Pulmonary artery endothelial cell (primary cell): ENCODE results near the gene TMEM132D. TPM values are rescaled to one million over a fixed set of nuclear protein-coding genes. Genes with fewer than 3 reads are reported as not detected.

Experiments used
- DNase-seq: peaks from one replicate; pipeline ENCODE4 v3.0.0-alpha.2; 2011; ENCODE audit warnings: low read depth, low spot score
- total RNA-seq: library from RNA; depleted of rRNA; stranded (reverse); fragments of >200 nt; gene quantifications from 2 replicates; pipeline ENCODE4 v1.2.3, GENCODE V29; 2014

The TMEM132D gene
- total RNA-seq, 1 donor from 2014 or later = not detected

GRCh38 chr12:129366656-129367055 lies 537.2 kb downstream of the TMEM132D start:
- DNase-seq = no peak

GRCh38 chr12:129363041-129363440 lies 540.8 kb downstream of the TMEM132D start:
- DNase-seq = no peak

- DNase-seq = no peak
Measured at GRCh38 chr12:129357233-129357632, 546.6 kb downstream of the TMEM132D start.

- no peak for DNase-seq
Measured at GRCh38 chr12:129351481-129351880, 552.3 kb downstream of the TMEM132D start.

GRCh38 chr12:129339336-129339735 lies 564.5 kb downstream of the TMEM132D start:
- DNase-seq = no peak

GRCh38 chr12:129337413-129337812 lies 566.4 kb downstream of the TMEM132D start:
- no peak for DNase-seq

GRCh38 chr12:129335773-129336172 lies 568.1 kb downstream of the TMEM132D start:
- DNase-seq = no peak

- no peak for DNase-seq
Measured at GRCh38 chr12:129332286-129332685, 571.5 kb downstream of the TMEM132D start.

- no peak for DNase-seq
Measured at GRCh38 chr12:129331356-129332085, 572.3 kb downstream of the TMEM132D start.

GRCh38 chr12:129328235-129328634 lies 575.6 kb downstream of the TMEM132D start:
- DNase-seq = no peak

GRCh38 chr12:129325566-129325965 lies 578.3 kb downstream of the TMEM132D start:
- DNase-seq = no peak

- DNase-seq = no peak
Measured at GRCh38 chr12:129312048-129312447, 591.8 kb downstream of the TMEM132D start.

GRCh38 chr12:129310346-129310745 lies 593.5 kb downstream of the TMEM132D start:
- DNase-seq = no peak

GRCh38 chr12:129305851-129306250 lies 598.0 kb downstream of the TMEM132D start:
- no peak for DNase-seq

- no peak for DNase-seq
Measured at GRCh38 chr12:129304529-129304928, 599.3 kb downstream of the TMEM132D start.

- DNase-seq = no peak
Measured at GRCh38 chr12:129300011-129300410, 603.8 kb downstream of the TMEM132D start.

- no peak for DNase-seq
Measured at GRCh38 chr12:129298921-129299320, 604.9 kb downstream of the TMEM132D start.

- DNase-seq = no peak
Measured at GRCh38 chr12:129296671-129297070, 607.2 kb downstream of the TMEM132D start.

GRCh38 chr12:129294868-129295267 lies 609.0 kb downstream of the TMEM132D start:
- no peak for DNase-seq

GRCh38 chr12:129279771-129280170 lies 624.1 kb downstream of the TMEM132D start:
- DNase-seq = no peak

- no peak for DNase-seq
Measured at GRCh38 chr12:129276361-129277060, 627.3 kb downstream of the TMEM132D start.

GRCh38 chr12:129269756-129270495 lies 633.9 kb downstream of the TMEM132D start:
- DNase-seq = no peak
